Measurements from ENCODE around the gene MRPS34. TPM values are rescaled to one million over a fixed set of nuclear protein-coding genes. Genes with fewer than 3 reads are reported as not detected.

Gene MRPS34
- total and polyA plus RNA-seq, 9 of the 15 experiments (the other 6 are each of a cell fraction or from before 2014, with no cell fraction given) = 5.2 to 334 (median 92.8) TPM

- H3K9me1 ChIP-seq (ENCODE audit: control insufficient read depth, insufficient read depth, low read length) = no peaks in the 10 kb centered on the region
- no peak overlapping the region for H3K4me3 ChIP-seq
- no peak overlapping the region for H2AFZ ChIP-seq (ENCODE audit: low read depth, low read length)
- ATAC-seq (no peak), FAIRE-seq (no peak), DNase-seq (ENCODE audit: extremely low read depth in 1 of 4, low spot score in 3 of 4) (no peak)
- ChIA-PET CTCF (ENCODE audit: low intra/inter-chr PET ratio) (no interaction called here), POLR2A (interaction anchor here (0.7 to 0.9 kb wide), 2 partner anchors 8 to 9 kb away, joined by 3 to 5 read pairs; no protein-coding TSS in a partner anchor)
- peaks cover 63% of the 10 kb centered on the region; the same call in 1 of the 3 replicates for H3K36me3 ChIP-seq (ENCODE audit: control insufficient read depth, insufficient read depth, low read length)
- peaks cover 3% of the 10 kb centered on the region; the same call in 1 of the 2 replicates for H4K20me1 ChIP-seq (replicated peaks; ENCODE audit: control insufficient read depth, insufficient read depth, low read length)
- H3K4me1 ChIP-seq (replicated peaks in 1 of 2; ENCODE audit: control insufficient read depth in 2 of 2, insufficient read depth in 2 of 2, low read length in 2 of 2) = peaks cover 4 to 81% of the 10 kb centered on the region in 2 experiments; a peak in 3 of 5 replicates
- in situ Hi-C loops (cut with MboI) (loop anchor here (5.0 kb wide), 1 partner anchor 147 kb away; no protein-coding TSS in a partner anchor), intact Hi-C loops (cut with micrococcal nuclease) (loop anchor here (5.0 kb wide), 1 partner anchor 173 kb away; the partner anchor contains the start of genes CRAMP1 and IFT140)
- no peaks in the 10 kb centered on the region for H3K9me3 ChIP-seq (replicated peaks; ENCODE audit: control insufficient read depth, insufficient read depth, low read depth, low read length)
- 94% methylated on average over 18 of the region's 26 CpGs for WGBS (ENCODE audit: insufficient coverage, low coverage, missing lambda C conversion rate)
- H3K27me3 ChIP-seq (ENCODE audit: control insufficient read depth in 2 of 2, insufficient read depth in 2 of 2, low read length in 2 of 2) = no peaks in the 10 kb centered on the region
- H3K27ac ChIP-seq (ENCODE audit: extremely low read depth, low read depth, low read length) = no peak overlapping the region
- no TSS peak for BruUV-seq (replicated peaks)
- TF ChIP-seq XRCC3 (IDR thresholded peaks at IDR 0.05) = no peak
- TF ChIP-seq ZNF124 (CRISPR knock-in tag; IDR thresholded peaks at IDR 0.05) = no peak
- TF ChIP-seq ETS2 (tag; IDR thresholded peaks at IDR 0.05; ENCODE audit: borderline replicate concordance, poor library complexity, severe bottlenecking) = no peak
- TF ChIP-seq SMAD4 (CRISPR knock-in tag; conservative IDR thresholded peaks at IDR 0.05) = no peak
- no peak for TF ChIP-seq ILK (tag; IDR thresholded peaks at IDR 0.05; ENCODE audit: borderline replicate concordance, low read depth)
- no peak for TF ChIP-seq PCBP2 (IDR thresholded peaks at IDR 0.05; ENCODE audit: low read depth, low read length, poor library complexity, severe bottlenecking)
- no peak for TF ChIP-seq MCM2 (IDR thresholded peaks at IDR 0.05; ENCODE audit: low read depth)
- TF ChIP-seq ZNF253 (CRISPR knock-in tag; conservative IDR thresholded peaks at IDR 0.05) = no peak
- no peak for TF ChIP-seq ZNF77 (CRISPR knock-in tag; IDR thresholded peaks at IDR 0.05)
- no peak overlapping the region for H3K4me2 ChIP-seq (ENCODE audit: insufficient read depth, low read length)
- H3K79me2 ChIP-seq (ENCODE audit: control insufficient read depth, insufficient read depth, low read length) = peaks cover 53% of the 10 kb centered on the region
- H3K9ac ChIP-seq (ENCODE audit: insufficient read depth in 1 of 2, low read depth in 2 of 2, low read length in 2 of 2) = peak overlapping the region in 1 of 2 experiments; percentile 58; a peak in 2 of 4 replicates
These were observed 12.3 kb upstream of the MRPS34 start for GRCh38 chr16:1784977-1785845.
